Mammary epithelial cell (primary cell): Measurements from ENCODE around the gene ZHX3.

ENCODE experiments used
- EZH2 ChIP-seq: IDR thresholded peaks from 2 replicates; pipeline ENCODE4 v1.6.1; 2012; ENCODE audit warnings: low read length, inconsistent platforms, borderline replicate concordance
- TF ChIP-seq, protein P1 (sequence below), 2 donors: IDR thresholded peaks in 1 of 2; conservative IDR thresholded peaks in 1 of 2; 2 replicates each; pipeline ENCODE4 v1.5.1; 2011 to 2012; ENCODE audit warnings: inconsistent platforms in 2 of 2, low read length in 2 of 2, mild to moderate bottlenecking in 2 of 2, control low read depth in 1 of 2, low read depth in 1 of 2; ENCODE audit not compliant: insufficient read depth in 1 of 2; ENCODE audit errors: extremely low read depth in 1 of 2

DNA sequence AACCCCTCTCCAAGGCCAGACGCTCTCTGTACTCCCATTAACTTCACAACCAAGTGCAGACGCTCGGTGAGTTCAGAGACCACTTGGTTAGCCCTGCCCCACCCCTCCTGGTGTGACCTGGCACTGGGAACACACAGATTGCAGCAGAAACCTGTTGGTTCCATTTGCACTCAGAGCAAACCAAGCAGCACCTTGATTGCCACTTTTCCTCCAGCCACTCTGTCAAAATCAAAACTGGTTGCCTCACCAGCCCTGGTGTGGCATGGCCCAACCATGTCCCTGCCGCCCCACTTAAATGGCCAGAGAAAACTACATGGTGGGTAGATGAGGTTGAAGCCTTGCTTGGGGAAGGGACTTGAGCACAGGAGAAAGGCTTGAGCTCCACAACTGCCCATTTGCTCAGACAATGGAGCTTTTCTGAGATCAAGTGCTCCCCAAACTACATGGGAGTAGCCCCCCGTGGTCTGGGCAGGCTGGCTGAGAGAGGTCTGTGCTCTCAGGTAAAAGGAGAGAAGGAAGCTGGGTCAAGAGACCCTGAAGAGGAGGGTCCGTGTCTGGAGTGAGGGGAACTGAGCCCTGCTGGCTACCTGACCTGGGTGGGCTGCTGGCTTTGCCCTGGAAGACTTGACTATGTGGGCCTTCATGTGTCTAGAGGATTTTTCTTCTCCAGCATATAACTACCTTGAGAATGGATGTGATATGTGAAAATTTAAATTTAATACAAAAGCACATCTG lies 136.8 kb downstream of the ZHX3 start:
- TF ChIP-seq, protein P1, sequence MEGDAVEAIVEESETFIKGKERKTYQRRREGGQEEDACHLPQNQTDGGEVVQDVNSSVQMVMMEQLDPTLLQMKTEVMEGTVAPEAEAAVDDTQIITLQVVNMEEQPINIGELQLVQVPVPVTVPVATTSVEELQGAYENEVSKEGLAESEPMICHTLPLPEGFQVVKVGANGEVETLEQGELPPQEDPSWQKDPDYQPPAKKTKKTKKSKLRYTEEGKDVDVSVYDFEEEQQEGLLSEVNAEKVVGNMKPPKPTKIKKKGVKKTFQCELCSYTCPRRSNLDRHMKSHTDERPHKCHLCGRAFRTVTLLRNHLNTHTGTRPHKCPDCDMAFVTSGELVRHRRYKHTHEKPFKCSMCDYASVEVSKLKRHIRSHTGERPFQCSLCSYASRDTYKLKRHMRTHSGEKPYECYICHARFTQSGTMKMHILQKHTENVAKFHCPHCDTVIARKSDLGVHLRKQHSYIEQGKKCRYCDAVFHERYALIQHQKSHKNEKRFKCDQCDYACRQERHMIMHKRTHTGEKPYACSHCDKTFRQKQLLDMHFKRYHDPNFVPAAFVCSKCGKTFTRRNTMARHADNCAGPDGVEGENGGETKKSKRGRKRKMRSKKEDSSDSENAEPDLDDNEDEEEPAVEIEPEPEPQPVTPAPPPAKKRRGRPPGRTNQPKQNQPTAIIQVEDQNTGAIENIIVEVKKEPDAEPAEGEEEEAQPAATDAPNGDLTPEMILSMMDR (conservative IDR thresholded peaks at IDR 0.05 in 1 of 2, IDR thresholded peaks at IDR 0.05 in 1 of 2; ENCODE audit: extremely low read depth in 1 of 2, insufficient read depth in 1 of 2, low read depth in 1 of 2, low read length in 2 of 2) = no peak
- TF ChIP-seq EZH2 = no peak
